H1 (cell line): ENCODE results near the gene KCTD12.

Source experiments
- CHD2 ChIP-seq: IDR thresholded peaks from 2 replicates; pipeline ENCODE4 v1.6.1; 2012; ENCODE audit warnings: low read length, improper control_type of control experiment
- CTCF ChIP-seq, 3 experiments: IDR thresholded peaks; 1 replicate in 2 of 3; 2 replicates in 1 of 3; pipeline versions ENCODE4 v1.5.1 to v1.6.1; 2011; ENCODE audit warnings: low read length in 3 of 3, mild to moderate bottlenecking in 3 of 3, inconsistent platforms in 2 of 3, low read depth in 1 of 3, moderate library complexity in 1 of 3; ENCODE audit not compliant: insufficient read depth in 1 of 3; ENCODE audit errors: control extremely low read depth in 1 of 3
- EZH2 ChIP-seq: fragments of 200-600 bp; sonication (generic); IDR thresholded peaks from 2 replicates; pipeline ENCODE4 v1.7.1; 2012; ENCODE audit warnings: low read depth, mild to moderate bottlenecking, moderate library complexity, low read length, inconsistent platforms; ENCODE audit not compliant: severe bottlenecking
- HDAC6 ChIP-seq: IDR thresholded peaks from one replicate; pipeline ENCODE4 v1.7.1; 2012; ENCODE audit warnings: low read depth, mild to moderate bottlenecking, inconsistent platforms, low read length, moderate library complexity
- MAX ChIP-seq: IDR thresholded peaks from 2 replicates; pipeline ENCODE4 v1.6.1; 2012; ENCODE audit warnings: inconsistent platforms
- POLR2AphosphoS5 ChIP-seq: IDR thresholded peaks from 2 replicates; pipeline ENCODE4 v1.6.1; 2011; ENCODE audit warnings: low read depth, low read length
- POU5F1 ChIP-seq: IDR thresholded peaks from 2 replicates; pipeline ENCODE4 v1.6.1; 2011; ENCODE audit warnings: low read depth, mild to moderate bottlenecking, low read length, moderate library complexity
- RNF2 ChIP-seq: fragments of 200-900, 300-1000 bp; sonication (generic); IDR thresholded peaks from 2 replicates; pipeline ENCODE4 v1.7.1; 2016; ENCODE audit warnings: borderline replicate concordance, low read depth, mild to moderate bottlenecking, antibody characterized with exemption, low read length; ENCODE audit not compliant: poor library complexity, severe bottlenecking; ENCODE audit errors: missing control alignments
- TEAD4 ChIP-seq: IDR thresholded peaks from 2 replicates; pipeline ENCODE4 v1.6.1; 2012; ENCODE audit warnings: low read depth, low read length, inconsistent platforms, mixed read lengths
- YY1 ChIP-seq: IDR thresholded peaks from 2 replicates; pipeline ENCODE4 v1.6.1; 2011; ENCODE audit warnings: low read depth, mild to moderate bottlenecking, low read length

GRCh38 chr13:76874479-76874878 is 11.7 kb downstream of the KCTD12 start:
- TF ChIP-seq POLR2AphosphoS5 (no peak), TEAD4 (no peak), POU5F1 (no peak), CTCF (IDR thresholded peaks at IDR 0.05; ENCODE audit: control extremely low read depth in 1 of 3, insufficient read depth in 1 of 3, low read depth in 1 of 3, low read length in 3 of 3) (no peak), RNF2 (no peak), HDAC6 (no peak), CHD2 (no peak), EZH2 (no peak), YY1 (no peak), MAX (no peak)
